GM12875 (cell line): ENCODE data around the gene RESF1.

Experiments
- H3K4me3 ChIP-seq: one replicate; pipeline ENCODE4 v1.5.1; 2011; ENCODE audit warnings: low read depth, low read length, control low read depth
- TF ChIP-seq, protein P1 (sequence below): IDR thresholded peaks from 2 replicates; pipeline ENCODE4 v1.5.1; 2011; ENCODE audit warnings: low read depth, mild to moderate bottlenecking, control low read depth, inconsistent platforms, low read length, moderate library complexity, borderline replicate concordance; ENCODE audit not compliant: insufficient read depth

RESF1 gene

DNA sequence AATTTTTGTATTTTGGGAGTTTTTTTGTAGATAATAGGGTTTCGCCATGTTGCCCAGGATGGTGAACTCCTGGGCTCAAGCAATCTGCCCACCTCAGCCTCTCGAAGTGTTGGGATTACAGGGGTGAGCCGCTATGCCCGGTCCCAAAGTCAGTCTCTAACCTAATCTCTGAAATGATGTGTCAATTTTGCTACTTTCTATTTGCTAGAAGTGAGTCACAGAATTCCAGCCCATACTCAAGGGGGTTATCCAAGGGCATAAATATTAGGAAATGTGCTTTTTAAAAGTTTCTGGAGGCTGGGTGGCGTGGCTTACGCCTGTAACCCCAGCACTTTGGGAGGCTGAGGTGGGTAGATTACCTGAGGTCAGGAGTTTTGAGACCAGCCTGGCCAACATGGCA lies 40.5 kb downstream of the RESF1 start:
- H3K4me3 ChIP-seq, result no peak overlapping the region
- TF ChIP-seq, protein P1, sequence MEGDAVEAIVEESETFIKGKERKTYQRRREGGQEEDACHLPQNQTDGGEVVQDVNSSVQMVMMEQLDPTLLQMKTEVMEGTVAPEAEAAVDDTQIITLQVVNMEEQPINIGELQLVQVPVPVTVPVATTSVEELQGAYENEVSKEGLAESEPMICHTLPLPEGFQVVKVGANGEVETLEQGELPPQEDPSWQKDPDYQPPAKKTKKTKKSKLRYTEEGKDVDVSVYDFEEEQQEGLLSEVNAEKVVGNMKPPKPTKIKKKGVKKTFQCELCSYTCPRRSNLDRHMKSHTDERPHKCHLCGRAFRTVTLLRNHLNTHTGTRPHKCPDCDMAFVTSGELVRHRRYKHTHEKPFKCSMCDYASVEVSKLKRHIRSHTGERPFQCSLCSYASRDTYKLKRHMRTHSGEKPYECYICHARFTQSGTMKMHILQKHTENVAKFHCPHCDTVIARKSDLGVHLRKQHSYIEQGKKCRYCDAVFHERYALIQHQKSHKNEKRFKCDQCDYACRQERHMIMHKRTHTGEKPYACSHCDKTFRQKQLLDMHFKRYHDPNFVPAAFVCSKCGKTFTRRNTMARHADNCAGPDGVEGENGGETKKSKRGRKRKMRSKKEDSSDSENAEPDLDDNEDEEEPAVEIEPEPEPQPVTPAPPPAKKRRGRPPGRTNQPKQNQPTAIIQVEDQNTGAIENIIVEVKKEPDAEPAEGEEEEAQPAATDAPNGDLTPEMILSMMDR, result no peak

DNA sequence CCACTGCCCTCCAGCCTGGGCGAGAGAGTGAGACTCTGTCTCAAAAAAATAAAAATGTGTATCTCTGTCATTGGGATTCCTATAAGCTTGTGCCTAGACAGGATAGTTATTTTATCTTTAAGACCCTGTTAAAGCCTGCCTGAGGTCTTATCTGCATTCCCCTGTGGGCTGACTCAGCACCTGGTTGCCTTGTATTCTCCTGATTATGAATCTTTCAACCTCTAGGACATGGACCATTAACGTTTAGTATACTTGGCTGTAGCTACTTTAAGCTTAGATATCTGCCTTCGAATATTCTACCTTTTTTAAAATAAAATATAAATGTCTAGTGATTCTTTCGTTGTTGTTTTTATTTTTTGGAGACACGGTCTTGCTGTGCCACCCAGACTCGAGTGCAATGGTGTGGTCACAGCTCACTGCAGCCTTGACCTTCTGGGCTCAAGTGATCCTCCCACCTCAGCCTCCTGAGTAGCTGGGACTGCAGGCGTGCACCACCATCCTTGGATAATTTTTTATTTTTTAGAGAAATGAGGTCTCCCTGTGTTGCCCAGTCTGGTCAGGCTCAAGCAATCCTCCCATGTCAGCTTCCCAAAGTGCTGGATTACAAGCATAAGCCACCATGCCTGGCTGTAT lies 41.3 kb downstream of the RESF1 start:
- H3K4me3 ChIP-seq, result no peak overlapping the region
- TF ChIP-seq, protein P1, result no peak

DNA sequence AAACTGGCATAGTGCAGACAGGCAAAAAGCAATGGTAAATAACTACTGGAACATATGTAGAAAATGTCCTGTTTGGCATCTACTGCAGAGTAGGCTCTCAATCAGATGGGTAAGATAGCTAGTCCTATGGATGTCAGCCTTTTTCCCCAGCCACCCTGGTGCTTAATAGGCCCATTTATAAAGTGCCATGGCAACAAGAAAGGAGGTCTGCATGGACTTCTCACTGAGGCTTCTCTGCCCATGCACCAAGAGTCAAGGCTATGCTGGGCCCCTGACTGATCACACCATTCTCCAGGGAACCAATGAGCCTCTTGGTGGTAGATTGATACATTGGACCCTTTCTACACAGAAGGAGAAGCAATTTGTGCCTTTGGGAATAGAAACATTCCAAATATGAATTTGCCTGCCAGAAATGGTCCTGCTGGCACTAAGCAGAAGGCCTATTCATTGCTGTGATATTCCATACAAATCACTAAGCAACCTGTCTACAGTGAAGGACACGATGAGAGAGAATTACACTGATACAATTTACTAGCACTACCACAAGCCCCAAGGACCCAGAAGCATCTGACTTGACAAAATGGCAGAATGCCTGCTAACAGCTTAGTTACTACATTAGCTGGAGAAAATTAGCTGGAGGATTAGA lies 43.8 kb downstream of the RESF1 start:
- TF ChIP-seq, protein P1, result no peak
- no peak overlapping the region for H3K4me3 ChIP-seq

DNA sequence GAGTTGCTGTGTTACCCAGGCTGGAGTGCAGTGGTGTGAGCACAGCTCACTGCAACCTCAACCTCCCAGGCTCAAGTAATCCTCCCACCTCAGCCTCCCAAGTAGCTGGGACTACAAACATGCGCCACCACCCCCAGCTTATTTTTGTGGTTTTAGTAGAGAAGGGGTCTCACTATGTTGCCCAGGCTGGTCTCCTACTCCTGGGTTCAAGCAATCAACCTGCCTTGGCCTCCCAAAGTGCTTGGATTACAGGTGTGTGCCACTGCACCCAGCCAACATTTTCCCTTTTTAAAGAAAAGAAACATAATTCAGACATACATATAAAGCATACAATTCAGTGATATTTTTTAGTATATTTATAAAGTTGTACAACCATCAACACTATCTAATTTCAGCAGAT lies 44.4 kb downstream of the RESF1 start:
- TF ChIP-seq, protein P1, result no peak

DNA sequence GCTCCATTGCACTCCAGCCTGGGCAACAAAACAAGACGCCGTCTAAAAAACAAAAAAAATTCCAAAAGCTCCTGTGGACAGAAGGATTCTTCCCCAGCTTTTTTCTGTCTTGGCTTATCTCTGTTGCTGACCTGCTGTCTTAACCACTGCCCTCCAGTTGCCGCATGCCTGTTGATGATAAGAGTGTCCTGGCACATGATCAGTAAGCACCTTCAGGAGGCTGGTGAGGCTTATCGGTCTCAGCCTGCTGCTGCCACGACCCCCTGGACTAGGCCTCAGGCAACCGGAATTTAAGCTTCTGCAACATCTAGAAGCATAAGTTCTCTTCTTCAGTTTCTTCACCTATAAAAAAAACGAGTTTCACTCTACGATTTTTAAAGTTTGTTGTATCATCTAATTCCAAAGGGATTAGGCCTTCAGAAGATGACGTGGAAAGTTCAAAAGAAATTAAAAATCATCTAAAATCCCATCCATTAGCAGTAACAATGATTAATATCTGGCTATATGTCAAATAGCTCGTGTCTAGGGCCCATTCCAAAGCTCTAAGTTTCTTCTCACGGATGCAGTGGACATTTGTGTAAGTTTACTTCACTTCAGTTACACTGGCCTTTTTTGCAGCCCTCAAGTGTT lies 46.4 kb downstream of the RESF1 start:
- H3K4me3 ChIP-seq, result no peak overlapping the region
- TF ChIP-seq, protein P1, result no peak

More for the DNA sequence above, 44.4 kb downstream of the RESF1 start:
- no peak overlapping the region for H3K4me3 ChIP-seq
